CD4-positive, alpha-beta T cell treated with Interleukin-6 at 100 ng/mL for 8 hours (primary cell): ENCODE measurements around the gene MORN2.
A peak's percentile ranks its signal among the peaks of the same experiment; 100 is the strongest.
"Not testable (repeated sequence)": the region's sequence is repeated elsewhere in the genome, so short reads cannot be mapped to it uniquely, and the experiment has no call there.

Experiments
- DNase-seq: peaks from one replicate; pipeline ENCODE4 v3.0.0-alpha.2; 2020; ENCODE audit warnings: mixed read lengths, low spot score

MORN2 gene

GRCh38 chr2:38875576-38876367 lies at the start of gene MORN2, which contains the start of gene DHX57:
MORN2 (plus strand) TSS chr2:38875976.
DHX57 (minus strand) TSS chr2:38875934; CDS start chr2:38868405, 7,529 bp downstream.
- peak; percentile 78 for DNase-seq

GRCh38 chr2:38827539-38828145 lies 48.1 kb upstream of the MORN2 start:
- DNase-seq = not testable (repeated sequence)

GRCh38 chr2:38828460-38828859 lies 47.3 kb upstream of the MORN2 start:
- no peak for DNase-seq

GRCh38 chr2:38829971-38830370 lies 45.8 kb upstream of the MORN2 start:
- no peak for DNase-seq

GRCh38 chr2:38830526-38831159 lies 45.1 kb upstream of the MORN2 start:
- DNase-seq = no peak

GRCh38 chr2:38835015-38835601 lies 40.7 kb upstream of the MORN2 start:
- DNase-seq = no peak

GRCh38 chr2:38835990-38836389 lies 39.8 kb upstream of the MORN2 start:
- no peak for DNase-seq

GRCh38 chr2:38836791-38837190 lies 39.0 kb upstream of the MORN2 start:
- no peak for DNase-seq

- no peak for DNase-seq
These were observed 25.7 kb upstream of the MORN2 start for GRCh38 chr2:38850045-38850444.

- DNase-seq = no peak
These were observed 19.6 kb upstream of the MORN2 start for GRCh38 chr2:38856165-38856564.

- DNase-seq = no peak
These were observed 13.3 kb upstream of the MORN2 start for GRCh38 chr2:38862476-38862875.

GRCh38 chr2:38863061-38863695 lies 12.6 kb upstream of the MORN2 start:
- DNase-seq = no peak

- DNase-seq = no peak
These were observed 8.9 kb upstream of the MORN2 start for GRCh38 chr2:38866773-38867443.

GRCh38 chr2:38871432-38871831 lies 4.3 kb upstream of the MORN2 start:
- no peak for DNase-seq

GRCh38 chr2:38873763-38874162 lies 2.0 kb upstream of the MORN2 start:
- DNase-seq = no peak

- no peak for DNase-seq
These were observed 575 bp upstream of the MORN2 start for GRCh38 chr2:38875227-38875575.

GRCh38 chr2:38876407-38876806 lies 631 bp downstream of the MORN2 start:
- no peak for DNase-seq

GRCh38 chr2:38886063-38886462 lies 10.3 kb downstream of the MORN2 start:
- no peak for DNase-seq

GRCh38 chr2:38887347-38887746 lies 11.6 kb downstream of the MORN2 start:
- no peak for DNase-seq

- no peak for DNase-seq
These were observed 12.3 kb downstream of the MORN2 start for GRCh38 chr2:38887902-38888554.

- DNase-seq = no peak
These were observed 13.3 kb downstream of the MORN2 start for GRCh38 chr2:38889045-38889444.
